NCI-H526 (cell line): ENCODE results near the gene LZTFL1.
A peak's percentile ranks its signal among the peaks of the same experiment; 100 is the strongest.

Experiments
- DNase-seq, 2 experiments: peaks; one replicate each; lab custom pipeline; 2025; lab: John Stamatoyannopoulos, UW

LZTFL1 gene

GRCh38 chr3:45807681-45808540 lies 34.0 kb downstream of the LZTFL1 start:
- peak in 1 of 2 experiments; percentile 17 for DNase-seq

- no peak for DNase-seq
Measured at GRCh38 chr3:45807133-45807532, 34.8 kb downstream of the LZTFL1 start.

GRCh38 chr3:45806072-45806471 lies 35.8 kb downstream of the LZTFL1 start:
- no peak for DNase-seq

DNA sequence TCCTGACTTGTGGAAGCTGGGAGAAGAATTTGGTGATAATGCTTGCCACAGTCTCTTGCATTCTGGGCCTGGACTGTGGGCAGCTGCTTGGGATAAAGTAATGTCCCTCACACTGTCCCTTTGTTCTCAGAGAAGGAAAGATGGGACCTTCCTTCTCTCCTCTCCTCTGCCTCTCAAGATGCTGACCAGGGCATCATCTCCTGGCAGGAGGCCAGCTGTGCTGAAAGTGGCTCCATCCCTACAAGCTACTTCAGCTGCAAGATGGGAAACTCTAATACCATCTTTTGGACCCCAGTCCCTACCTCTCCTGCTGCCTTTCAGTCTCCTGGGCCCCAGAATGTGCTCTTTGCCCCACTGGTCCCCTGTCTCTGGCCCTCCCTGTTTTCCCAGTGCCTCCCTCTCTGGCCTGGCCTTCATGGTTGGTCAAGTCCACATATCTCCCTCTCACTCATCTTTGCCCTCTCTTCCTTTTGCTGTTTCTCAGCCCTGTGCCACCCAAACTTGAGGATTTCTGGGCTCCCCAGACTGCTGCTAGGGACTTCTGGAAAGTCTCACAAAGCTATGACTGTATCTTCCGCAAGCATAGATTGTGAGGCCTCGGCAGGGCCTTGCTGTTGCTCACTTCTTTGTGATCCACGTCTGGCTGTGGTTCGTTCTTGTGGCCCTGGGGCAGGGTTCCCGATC lies 38.5 kb downstream of the LZTFL1 start:
- DNase-seq: no peak

DNA sequence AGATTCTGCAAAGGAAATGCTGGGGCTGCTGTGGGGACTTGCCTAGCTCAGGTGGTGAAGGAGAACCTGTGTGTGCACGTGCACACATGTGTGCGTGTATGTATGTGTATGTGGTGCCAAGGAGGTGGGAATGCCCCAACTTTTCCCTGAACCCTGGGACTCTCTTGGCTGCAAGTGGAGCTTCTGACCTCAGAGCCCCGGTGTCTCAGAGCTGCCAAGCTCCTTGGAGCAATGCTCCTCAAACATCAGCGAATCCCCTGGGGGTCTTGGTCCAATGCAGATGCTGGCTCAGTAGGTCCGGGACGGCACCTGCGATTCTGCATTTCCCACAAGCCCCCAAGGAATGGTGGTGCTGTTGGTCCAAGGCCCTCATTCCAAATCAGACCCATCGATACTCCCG lies 39.8 kb downstream of the LZTFL1 start:
- DNase-seq: no peak

DNA sequence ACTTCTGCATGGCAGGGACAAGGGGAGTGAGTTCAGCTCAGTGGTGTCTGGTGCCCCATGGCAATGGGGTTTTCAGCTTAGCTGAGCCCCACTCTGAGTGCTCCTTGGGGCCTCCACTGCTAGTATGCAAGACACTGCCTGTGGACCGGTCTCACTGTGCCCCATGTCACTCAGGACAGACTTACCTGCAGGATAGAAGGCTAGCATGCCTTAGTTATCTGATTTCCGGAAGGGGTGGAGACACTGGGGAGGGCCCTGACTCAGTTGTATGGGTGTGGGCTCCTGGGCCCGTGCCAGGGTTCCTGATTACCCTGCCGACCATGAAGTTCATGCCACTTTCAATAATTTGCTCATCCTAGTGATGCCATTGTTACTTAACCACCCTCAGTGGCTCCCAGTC lies 41.3 kb downstream of the LZTFL1 start:
- DNase-seq: no peak

- DNase-seq: no peak
Measured at GRCh38 chr3:45799586-45799985, 42.3 kb downstream of the LZTFL1 start.

DNA sequence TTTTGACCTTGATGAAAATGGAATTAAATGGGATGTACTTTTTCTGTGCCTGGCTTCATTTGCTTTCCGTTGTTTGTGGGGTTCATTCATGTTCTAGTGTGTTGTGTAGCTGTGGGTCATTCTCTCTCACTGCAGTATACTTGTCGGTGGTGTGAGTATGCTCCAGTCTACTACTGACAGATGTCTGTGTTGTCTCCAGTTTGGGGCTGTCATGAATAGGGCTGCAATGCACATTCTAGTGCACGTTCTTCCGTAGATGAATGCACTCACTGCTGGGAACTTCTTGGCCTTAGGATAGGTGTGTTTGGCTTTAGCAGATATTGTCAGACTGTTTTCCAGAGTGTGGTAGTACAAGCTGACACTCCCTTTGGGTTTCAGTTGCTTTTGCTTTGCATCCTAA lies 43.9 kb downstream of the LZTFL1 start:
- no peak for DNase-seq

DNA sequence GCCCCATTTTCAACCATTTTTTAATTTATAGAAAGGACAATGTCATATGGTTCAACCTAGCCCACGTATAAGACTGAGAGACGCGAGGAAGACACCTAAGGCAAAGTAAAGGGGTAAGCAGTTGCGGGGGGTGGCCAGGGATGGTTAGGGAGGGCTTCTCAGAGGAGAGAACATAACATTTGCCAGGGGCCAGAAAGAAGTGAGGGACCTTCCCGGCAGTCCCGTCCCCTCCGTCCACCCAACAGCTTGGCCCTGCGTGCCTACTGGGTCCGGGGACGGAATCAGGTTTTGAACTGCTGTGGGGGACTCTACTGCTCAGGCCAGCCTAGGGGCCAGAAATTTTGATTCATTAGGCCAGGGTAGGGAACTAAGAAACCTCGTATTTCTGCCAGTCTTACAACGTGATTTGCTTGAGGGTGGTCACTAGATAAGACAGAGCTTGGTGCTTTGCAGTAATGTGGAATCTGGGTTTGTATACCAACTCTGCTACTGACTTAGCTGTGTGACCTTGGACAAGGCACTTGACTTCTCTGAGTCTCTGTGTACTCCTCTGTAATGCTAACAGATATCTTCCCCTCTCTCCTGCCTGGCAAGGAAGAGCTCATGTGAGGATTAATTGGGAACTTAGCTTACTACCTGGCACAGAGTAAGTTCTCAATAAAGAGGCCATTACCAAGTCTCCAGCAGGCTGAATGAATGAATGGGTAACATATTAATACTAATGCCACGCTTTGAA lies 44.8 kb downstream of the LZTFL1 start:
- DNase-seq: no peak

DNA sequence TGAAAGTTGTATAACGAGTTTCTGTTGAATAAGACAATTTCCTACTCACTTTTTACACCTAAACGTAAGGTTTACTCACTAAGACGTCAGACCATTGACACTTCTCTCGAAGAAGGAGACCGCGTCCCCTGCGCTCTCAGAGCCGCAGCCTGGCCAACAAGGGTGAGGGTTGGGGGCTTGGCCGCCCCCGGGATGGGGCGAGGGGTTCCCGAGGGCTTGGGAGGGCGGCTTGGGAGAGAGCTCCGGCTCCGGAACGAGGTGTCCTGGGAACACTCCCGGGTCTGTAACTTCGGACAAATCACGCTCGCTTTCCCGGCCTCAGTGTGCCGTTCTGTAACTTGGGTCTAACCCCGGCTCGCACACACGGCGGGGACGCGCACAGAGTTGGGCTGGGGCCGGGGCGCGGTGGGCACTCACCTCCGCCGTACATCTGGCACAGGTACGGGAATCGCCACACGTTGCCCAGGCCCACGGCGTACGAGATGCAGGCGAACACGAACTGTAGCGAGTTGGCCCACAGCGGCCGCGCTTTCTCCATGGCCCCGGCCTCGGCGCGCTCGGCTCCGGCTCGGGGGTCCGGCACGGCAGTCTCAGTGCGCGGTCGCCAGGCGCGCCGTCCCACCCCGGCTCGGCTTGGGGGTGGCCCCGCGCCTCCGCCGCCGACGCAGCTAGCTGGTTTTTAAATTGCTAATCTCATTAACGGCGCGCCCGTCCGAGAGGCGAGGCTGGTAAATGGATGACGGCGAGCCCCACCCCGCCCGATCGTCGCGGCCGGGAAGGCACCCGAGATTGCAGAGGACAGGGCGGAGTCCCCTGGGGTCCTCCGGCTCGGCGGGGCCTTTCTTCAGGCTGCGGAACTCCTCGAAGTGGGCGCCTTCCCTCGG lies 45.8 kb downstream of the LZTFL1 start, which contains the start of gene SLC6A20:
SLC6A20 (minus strand) TSS at position 655 of the 884 bp plus-strand sequence; CDS start at position 538, 117 bp downstream.
- DNase-seq: peak in 1 of 2 experiments; percentile 29

- DNase-seq: peak in 1 of 2 experiments; percentile 33
Measured at GRCh38 chr3:45795509-45795881, 46.4 kb downstream of the LZTFL1 start.

DNA sequence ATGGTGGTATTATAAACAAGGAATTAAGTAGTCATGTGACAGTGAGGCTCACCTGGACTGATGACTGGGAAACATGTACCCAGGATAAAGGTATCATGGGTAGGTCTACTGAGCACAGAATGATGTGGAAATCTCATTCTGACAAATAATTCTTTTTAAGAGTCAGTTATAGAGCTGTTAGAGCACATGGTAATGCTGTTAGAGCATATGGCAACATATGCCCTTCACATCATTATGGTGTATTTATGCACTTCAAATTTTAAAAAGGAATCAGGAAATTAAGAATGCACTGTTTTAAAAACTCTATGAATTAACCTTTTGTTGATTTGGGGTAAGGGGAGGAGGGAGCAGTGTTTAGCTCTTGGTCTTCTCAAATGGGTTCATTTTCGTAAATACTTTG lies 47.3 kb downstream of the LZTFL1 start:
- DNase-seq: no peak

DNA sequence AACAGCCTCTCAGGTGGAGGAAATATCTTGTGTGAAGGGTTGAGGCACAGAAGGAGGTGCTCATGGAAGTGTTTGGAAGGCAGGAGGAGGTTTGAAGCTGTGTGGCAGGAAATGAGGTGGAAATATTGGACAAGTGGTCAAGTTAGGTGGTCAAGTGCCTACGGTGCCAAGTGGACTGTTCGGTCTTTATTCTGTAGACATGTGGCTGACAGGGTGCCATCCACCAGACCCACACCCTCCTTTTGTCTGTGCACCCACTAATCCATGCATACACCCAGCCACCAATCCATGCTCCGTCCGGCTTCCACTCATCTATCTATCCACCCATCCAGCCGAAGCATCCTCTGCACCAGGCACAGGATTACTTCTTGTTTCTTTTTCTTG lies 47.8 kb downstream of the LZTFL1 start:
- no peak for DNase-seq

- DNase-seq: no peak
Measured at GRCh38 chr3:45793482-45794176, 48.3 kb downstream of the LZTFL1 start.

GRCh38 chr3:45792516-45793172 lies 49.3 kb downstream of the LZTFL1 start:
- DNase-seq: no peak

DNA sequence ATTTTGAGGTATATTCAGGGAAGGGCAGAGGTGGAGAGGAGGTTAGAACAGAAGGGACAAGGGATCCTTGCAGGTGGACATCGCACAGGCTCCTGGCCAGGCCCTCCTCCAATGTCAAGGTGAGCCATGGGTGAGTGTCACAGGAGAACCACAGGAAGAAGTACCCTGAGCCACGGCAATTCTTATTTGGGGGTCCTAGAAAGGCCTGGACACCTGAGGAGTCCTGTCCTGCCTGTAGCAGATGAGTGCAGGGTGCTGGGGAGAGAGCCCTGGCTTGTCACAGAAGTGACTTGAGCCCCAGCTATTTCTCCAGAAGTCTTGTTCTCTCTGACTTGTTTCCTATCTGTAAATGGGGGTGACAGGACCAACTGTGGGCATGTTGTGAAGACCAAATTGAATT lies 49.9 kb downstream of the LZTFL1 start:
- DNase-seq: no peak

DNA sequence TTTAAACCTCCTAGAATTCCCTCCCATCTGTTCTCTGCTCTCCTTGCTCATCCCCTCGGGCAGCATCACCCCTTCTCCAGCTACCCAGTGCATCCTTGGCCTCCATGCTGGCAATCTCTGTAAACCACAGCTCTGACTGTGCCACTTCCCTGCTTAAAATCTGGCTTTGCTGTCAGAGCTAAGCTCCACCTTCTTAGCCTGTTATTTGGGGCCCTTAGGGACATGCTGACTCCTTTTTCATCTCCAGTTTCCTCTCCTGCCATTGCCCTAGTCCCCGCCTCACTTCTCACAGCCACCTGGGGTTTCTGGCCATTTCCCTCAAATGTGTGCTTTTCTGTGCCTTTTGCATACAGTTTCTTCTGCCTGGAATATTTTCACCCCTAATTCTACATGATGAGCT lies 51.3 kb downstream of the LZTFL1 start:
- no peak for DNase-seq

GRCh38 chr3:45789235-45789812 lies 52.6 kb downstream of the LZTFL1 start:
- no peak for DNase-seq

GRCh38 chr3:45787551-45787950 lies 54.4 kb downstream of the LZTFL1 start:
- no peak for DNase-seq
